Measurements from ENCODE around the gene USP17L18.
"Not testable (repeated sequence)": the region's sequence is repeated elsewhere in the genome, so short reads cannot be mapped to it uniquely, and the experiment has no call there.

Gene USP17L18, protein sequence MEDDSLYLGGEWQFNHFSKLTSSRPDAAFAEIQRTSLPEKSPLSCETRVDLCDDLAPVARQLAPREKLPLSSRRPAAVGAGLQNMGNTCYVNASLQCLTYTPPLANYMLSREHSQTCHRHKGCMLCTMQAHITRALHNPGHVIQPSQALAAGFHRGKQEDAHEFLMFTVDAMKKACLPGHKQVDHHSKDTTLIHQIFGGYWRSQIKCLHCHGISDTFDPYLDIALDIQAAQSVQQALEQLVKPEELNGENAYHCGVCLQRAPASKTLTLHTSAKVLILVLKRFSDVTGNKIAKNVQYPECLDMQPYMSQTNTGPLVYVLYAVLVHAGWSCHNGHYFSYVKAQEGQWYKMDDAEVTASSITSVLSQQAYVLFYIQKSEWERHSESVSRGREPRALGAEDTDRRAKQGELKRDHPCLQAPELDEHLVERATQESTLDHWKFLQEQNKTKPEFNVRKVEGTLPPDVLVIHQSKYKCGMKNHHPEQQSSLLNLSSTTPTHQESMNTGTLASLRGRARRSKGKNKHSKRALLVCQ

DNA sequence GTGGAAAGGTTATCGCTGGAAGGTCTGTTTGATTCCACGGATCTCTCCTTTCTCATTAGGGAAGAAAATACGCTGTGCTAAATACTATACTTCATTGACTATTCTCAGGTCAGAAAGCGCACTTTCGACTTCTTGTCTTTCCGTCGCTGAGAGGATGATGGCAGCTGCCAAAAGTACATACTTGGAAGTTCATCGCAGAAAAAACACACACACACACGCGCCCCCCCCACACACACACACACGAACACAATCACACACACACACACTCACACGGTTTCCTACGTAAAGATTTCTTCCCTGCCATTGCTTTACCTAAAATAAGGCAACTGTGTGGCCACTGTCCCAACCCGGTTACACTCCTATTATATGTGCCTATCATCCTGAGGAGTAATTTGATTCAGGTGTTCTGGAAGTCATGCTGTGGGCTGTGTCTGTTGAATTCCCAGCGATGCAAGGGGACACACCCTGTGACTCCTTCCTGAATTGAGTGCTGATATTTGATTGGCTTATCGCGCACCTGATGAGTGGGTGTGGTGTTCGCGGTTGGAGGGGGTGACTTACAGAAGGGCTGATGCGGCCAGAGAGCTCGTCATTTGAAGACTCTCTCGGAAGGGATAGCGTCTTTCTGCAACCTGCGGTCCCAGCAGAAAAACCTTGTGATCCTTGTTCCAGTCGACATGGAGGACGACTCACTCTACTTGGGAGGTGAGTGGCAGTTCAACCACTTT is at the start of gene USP17L18:
Gene USP17L18, plus strand, starts transcription at position 678 of the 728 bp plus-strand sequence. Its CDS starts 0 bp downstream, at position 678.
- DNase-seq (ENCODE audit: low spot score): peak; percentile 0

DNA sequence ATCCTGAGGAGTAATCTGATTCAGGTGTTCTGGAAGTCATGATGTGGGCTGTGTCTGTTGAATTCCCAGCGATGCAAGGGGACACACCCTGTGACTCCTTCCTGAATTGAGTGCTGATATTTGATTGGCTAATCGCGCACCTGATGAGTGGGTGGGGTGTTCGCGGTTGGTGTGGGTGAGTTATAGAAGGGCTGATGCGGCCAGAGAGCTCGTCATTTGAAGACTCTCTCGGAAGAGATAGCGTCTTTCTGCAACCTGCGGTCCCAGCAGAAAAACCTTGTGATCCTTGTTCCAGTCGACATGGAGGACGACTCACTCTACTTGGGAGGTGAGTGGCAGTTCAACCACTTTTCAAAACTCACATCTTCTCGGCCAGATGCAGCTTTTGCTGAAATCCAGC is 38.1 kb upstream of the USP17L18 start, which contains the start of gene USP17L10:
Gene USP17L10, plus strand, starts transcription at position 301 of the 400 bp plus-strand sequence. Its CDS starts 0 bp downstream, at position 301.
- not testable (repeated sequence) for DNase-seq (ENCODE audit: low spot score)

DNA sequence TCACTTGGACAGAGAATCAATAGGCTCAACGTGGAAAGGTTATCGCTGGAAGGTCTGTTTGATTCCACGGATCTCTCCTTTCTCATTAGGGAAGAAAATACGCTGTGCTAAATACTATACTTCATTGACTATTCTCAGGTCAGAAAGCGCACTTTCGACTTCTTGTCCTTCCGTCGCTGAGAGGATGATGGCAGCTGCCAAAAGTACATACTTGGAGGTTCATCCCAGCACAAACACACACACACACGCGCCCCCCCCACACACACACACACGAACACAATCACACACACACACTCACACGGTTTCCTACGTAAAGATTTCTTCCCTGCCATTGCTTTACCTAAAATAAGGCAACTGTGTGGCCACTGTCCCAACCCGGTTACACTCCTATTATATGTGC is 33.7 kb upstream of the USP17L18 start:
- not testable (repeated sequence) for DNase-seq (ENCODE audit: low spot score)

DNA sequence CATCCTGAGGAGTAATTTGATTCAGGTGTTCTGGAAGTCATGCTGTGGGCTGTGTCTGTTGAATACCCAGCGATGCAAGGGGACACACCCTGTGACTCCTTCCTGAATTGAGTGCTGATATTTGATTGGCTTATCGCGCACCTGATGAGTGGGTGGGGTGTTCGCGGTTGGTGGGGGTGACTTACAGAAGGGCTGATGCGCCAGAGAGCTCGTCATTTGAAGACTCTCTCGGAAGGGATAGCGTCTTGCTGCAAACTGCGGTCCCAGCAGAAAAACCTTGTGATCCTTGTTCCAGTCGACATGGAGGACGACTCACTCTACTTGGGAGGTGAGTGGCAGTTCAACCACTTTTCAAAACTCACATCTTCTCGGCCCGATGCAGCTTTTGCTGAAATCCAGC is 33.3 kb upstream of the USP17L18 start, which contains the start of gene USP17L11:
Gene USP17L11, plus strand, starts transcription at position 301 of the 400 bp plus-strand sequence. Its CDS starts 0 bp downstream, at position 301.
- DNase-seq (ENCODE audit: low spot score): not testable (repeated sequence)

DNA sequence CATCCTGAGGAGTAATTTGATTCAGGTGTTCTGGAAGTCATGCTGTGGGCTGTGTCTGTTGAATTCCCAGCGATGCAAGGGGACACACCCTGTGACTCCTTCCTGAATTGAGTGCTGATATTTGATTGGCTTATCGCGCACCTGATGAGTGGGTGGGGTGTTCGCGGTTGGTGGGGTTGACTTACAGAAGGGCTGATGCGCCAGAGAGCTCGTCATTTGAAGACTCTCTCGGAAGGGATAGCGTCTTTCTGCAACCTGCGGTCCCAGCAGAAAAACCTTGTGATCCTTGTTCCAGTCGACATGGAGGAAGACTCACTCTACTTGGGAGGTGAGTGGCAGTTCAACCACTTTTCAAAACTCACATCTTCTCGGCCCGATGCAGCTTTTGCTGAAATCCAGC is 28.6 kb upstream of the USP17L18 start, which contains the start of gene USP17L12:
Gene USP17L12, plus strand, starts transcription at position 301 of the 400 bp plus-strand sequence. Its CDS starts 0 bp downstream, at position 301.
- DNase-seq (ENCODE audit: low spot score): not testable (repeated sequence)

DNA sequence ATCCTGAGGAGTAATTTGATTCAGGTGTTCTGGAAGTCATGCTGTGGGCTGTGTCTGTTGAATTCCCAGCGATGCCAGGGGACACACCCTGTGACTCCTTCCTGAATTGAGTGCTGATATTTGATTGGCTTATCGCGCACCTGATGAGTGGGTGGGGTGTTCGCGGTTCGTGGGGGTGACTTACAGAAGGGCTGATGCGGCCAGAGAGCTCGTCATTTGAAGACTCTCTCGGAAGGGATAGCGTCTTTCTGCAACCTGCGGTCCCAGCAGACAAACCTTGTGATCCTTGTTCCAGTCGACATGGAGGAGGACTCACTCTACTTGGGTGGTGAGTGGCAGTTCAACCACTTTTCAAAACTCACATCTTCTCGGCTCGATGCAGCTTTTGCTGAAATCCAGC is 23.8 kb upstream of the USP17L18 start, which contains the start of gene USP17L13:
Gene USP17L13, plus strand, starts transcription at position 301 of the 400 bp plus-strand sequence. Its CDS starts 0 bp downstream, at position 301.
- DNase-seq (ENCODE audit: low spot score): not testable (repeated sequence)

DNA sequence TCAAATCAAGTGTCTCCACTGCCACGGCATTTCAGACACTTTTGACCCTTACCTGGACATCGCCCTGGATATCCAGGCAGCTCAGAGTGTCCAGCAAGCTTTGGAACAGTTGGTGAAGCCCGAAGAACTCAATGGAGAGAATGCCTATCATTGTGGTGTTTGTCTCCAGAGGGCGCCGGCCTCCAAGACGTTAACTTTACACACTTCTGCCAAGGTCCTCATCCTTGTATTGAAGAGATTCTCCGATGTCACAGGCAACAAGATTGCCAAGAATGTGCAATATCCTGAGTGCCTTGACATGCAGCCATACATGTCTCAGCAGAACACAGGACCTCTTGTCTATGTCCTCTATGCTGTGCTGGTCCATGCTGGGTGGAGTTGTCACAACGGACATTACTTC is 18.2 kb upstream of the USP17L18 start:
- not testable (repeated sequence) for DNase-seq (ENCODE audit: low spot score)

DNA sequence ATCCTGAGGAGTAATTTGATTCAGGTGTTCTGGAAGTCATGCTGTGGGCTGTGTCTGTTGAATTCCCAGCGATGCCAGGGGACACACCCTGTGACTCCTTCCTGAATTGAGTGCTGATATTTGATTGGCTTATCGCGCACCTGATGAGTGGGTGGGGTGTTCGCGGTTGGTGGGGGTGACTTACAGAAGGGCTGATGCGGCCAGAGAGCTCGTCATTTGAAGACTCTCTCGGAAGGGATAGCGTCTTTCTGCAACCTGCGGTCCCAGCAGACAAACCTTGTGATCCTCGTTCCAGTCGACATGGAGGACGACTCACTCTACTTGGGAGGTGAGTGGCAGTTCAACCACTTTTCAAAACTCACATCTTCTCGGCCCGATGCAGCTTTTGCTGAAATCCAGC is 14.3 kb upstream of the USP17L18 start, which contains the start of gene USP17L15:
Gene USP17L15, plus strand, starts transcription at position 301 of the 400 bp plus-strand sequence. Its CDS starts 0 bp downstream, at position 301.
- not testable (repeated sequence) for DNase-seq (ENCODE audit: low spot score)

DNA sequence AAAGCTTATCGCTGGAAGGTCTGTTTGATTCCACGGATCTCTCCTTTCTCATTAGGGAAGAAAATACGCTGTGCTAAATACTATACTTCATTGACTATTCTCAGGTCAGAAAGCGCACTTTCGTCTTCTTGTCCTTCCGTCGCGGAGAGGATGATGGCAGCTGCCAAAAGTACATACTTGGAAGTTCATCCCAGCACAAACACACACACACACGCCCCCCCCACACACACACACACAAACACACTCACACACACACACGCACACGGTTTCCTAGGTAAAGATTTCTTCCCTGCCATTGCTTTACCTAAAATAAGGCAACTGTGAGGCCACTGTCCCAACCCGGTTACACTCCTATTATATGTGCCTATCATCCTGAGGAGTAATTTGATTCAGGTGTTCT is 10.0 kb upstream of the USP17L18 start:
- DNase-seq (ENCODE audit: low spot score): not testable (repeated sequence)

DNA sequence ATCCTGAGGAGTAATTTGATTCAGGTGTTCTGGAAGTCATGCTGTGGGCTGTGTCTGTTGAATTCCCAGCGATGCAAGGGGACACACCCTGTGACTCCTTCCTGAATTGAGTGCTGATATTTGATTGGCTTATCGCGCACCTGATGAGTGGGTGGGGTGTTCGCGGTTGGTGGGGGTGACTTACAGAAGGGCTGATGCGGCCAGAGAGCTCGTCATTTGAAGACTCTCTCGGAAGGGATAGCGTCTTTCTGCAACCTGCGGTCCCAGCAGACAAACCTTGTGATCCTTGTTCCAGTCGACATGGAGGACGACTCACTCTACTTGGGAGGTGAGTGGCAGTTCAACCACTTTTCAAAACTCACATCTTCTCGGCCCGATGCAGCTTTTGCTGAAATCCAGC is 4.9 kb upstream of the USP17L18 start, which contains the start of gene USP17L17:
Gene USP17L17, plus strand, starts transcription at position 301 of the 400 bp plus-strand sequence. Its CDS starts 0 bp downstream, at position 301.
- DNase-seq (ENCODE audit: low spot score): not testable (repeated sequence)

DNA sequence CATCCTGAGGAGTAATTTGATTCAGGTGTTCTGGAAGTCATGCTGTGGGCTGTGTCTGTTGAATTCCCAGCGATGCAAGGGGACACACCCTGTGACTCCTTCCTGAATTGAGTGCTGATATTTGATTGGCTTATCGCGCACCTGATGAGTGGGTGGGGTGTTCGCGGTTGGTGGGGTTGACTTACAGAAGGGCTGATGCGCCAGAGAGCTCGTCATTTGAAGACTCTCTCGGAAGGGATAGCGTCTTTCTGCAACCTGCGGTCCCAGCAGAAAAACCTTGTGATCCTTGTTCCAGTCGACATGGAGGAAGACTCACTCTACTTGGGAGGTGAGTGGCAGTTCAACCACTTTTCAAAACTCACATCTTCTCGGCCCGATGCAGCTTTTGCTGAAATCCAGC is 4.6 kb downstream of the USP17L18 start, which contains the start of gene USP17L19:
Gene USP17L19, plus strand, starts transcription at position 301 of the 400 bp plus-strand sequence. Its CDS starts 0 bp downstream, at position 301.
- not testable (repeated sequence) for DNase-seq (ENCODE audit: low spot score)

DNA sequence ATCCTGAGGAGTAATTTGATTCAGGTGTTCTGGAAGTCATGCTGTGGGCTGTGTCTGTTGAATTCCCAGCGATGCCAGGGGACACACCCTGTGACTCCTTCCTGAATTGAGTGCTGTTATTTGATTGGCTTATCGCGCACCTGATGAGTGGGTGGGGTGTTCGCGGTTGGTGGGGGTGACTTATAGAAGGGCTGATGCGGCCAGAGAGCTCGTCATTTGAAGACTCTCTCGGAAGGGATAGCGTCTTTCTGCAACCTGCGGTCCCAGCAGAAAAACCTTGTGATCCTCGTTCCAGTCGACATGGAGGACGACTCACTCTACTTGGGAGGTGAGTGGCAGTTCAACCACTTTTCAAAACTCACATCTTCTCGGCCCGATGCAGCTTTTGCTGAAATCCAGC is 9.4 kb downstream of the USP17L18 start, which contains the start of gene USP17L20:
Gene USP17L20, plus strand, starts transcription at position 301 of the 400 bp plus-strand sequence. Its CDS starts 0 bp downstream, at position 301.
- DNase-seq (ENCODE audit: low spot score): not testable (repeated sequence)

DNA sequence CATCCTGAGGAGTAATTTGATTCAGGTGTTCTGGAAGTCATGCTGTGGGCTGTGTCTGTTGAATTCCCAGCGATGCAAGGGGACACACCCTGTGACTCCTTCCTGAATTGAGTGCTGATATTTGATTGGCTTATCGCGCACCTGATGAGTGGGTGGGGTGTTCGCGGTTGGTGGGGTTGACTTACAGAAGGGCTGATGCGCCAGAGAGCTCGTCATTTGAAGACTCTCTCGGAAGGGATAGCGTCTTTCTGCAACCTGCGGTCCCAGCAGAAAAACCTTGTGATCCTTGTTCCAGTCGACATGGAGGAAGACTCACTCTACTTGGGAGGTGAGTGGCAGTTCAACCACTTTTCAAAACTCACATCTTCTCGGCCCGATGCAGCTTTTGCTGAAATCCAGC is 14.1 kb downstream of the USP17L18 start, which contains the start of gene USP17L21:
Gene USP17L21, plus strand, starts transcription at position 301 of the 400 bp plus-strand sequence. Its CDS starts 0 bp downstream, at position 301.
- not testable (repeated sequence) for DNase-seq (ENCODE audit: low spot score)

DNA sequence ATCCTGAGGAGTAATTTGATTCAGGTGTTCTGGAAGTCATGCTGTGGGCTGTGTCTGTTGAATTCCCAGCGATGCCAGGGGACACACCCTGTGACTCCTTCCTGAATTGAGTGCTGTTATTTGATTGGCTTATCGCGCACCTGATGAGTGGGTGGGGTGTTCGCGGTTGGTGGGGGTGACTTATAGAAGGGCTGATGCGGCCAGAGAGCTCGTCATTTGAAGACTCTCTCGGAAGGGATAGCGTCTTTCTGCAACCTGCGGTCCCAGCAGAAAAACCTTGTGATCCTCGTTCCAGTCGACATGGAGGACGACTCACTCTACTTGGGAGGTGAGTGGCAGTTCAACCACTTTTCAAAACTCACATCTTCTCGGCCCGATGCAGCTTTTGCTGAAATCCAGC is 18.9 kb downstream of the USP17L18 start, which contains the start of gene USP17L22:
Gene USP17L22, plus strand, starts transcription at position 301 of the 400 bp plus-strand sequence. Its CDS starts 0 bp downstream, at position 301.
- DNase-seq (ENCODE audit: low spot score): not testable (repeated sequence)

DNA sequence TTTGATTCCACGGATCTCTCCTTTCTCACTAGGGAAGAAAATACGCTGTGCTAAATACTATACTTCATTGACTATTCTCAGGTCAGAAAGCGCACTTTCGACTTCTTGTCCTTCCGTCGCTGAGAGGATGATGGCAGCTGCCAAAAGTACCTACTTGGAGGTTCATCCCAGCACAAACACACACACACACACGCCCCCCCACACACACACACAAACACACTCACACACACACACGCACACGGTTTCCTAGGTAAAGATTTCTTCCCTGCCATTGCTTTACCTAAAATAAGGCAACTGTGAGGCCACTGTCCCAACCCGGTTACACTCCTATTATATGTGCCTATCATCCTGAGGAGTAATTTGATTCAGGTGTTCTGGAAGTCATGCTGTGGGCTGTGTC is 23.3 kb downstream of the USP17L18 start:
- not testable (repeated sequence) for DNase-seq (ENCODE audit: low spot score)

All from pons (tissue), 1 donor.